Measurements from ENCODE around the gene DUSP19. TPM values are rescaled to one million over a fixed set of nuclear protein-coding genes. Genes with fewer than 3 reads are reported as not detected.

DUSP19 gene
- total RNA-seq, 1 donor from 2014 or later: 1.7 TPM

GRCh38 chr2:183091954-183092345 is 13.4 kb downstream of the DUSP19 start:
- TF ChIP-seq POLR2A (IDR thresholded peaks at IDR 0.05) (no peak), POLR2AphosphoS5 (IDR thresholded peaks at IDR 0.05; ENCODE audit: insufficient read depth in 1 of 2, low read depth in 1 of 2) (no peak), CTCF (IDR thresholded peaks at IDR 0.05) (no peak)
- Histone ChIP-seq H3K27ac (no peak overlapping the region), H3K27me3 (no peaks in the 10 kb centered on the region), H3K4me1 (no peaks in the 10 kb centered on the region), H3K36me3 (no peaks in the 10 kb centered on the region), H3K4me3 (no peak overlapping the region), H3K9me3 (no peaks in the 10 kb centered on the region)
- intact Hi-C loops (cut with DNase I): no loop called here
- DNase-seq (ENCODE audit: extremely low spot score in 2 of 2): no peak

- Histone ChIP-seq H3K27ac (no peak overlapping the region), H3K4me1 (no peaks in the 10 kb centered on the region), H3K9me3 (no peaks in the 10 kb centered on the region), H3K36me3 (no peaks in the 10 kb centered on the region), H3K4me3 (no peak overlapping the region), H3K27me3 (no peaks in the 10 kb centered on the region)
- TF ChIP-seq CTCF (IDR thresholded peaks at IDR 0.05) (no peak), POLR2AphosphoS5 (IDR thresholded peaks at IDR 0.05; ENCODE audit: insufficient read depth in 1 of 2, low read depth in 1 of 2) (no peak)
- intact Hi-C loops (cut with DNase I): no loop called here
- no peak for DNase-seq (ENCODE audit: extremely low spot score in 2 of 2)
Observed at GRCh38 chr2:183093857-183094657, 15.5 kb downstream of the DUSP19 start.

- no peak overlapping the region for H3K4me3 ChIP-seq
- no peaks in the 10 kb centered on the region for H3K27me3 ChIP-seq
- TF ChIP-seq POLR2A (IDR thresholded peaks at IDR 0.05) (no peak), CTCF (IDR thresholded peaks at IDR 0.05) (no peak), POLR2AphosphoS5 (IDR thresholded peaks at IDR 0.05; ENCODE audit: insufficient read depth in 1 of 2, low read depth in 1 of 2) (no peak)
- H3K27ac ChIP-seq: no peak overlapping the region
- intact Hi-C loops (cut with DNase I): no loop called here
- DNase-seq (ENCODE audit: extremely low spot score in 2 of 2): no peak
- H3K4me1 ChIP-seq: no peaks in the 10 kb centered on the region
- H3K36me3 ChIP-seq: no peaks in the 10 kb centered on the region
- no peaks in the 10 kb centered on the region for H3K9me3 ChIP-seq
Observed at GRCh38 chr2:183105402-183106134, 27.0 kb downstream of the DUSP19 start.

- intact Hi-C loops (cut with DNase I): no loop called here
- H3K4me1 ChIP-seq: no peaks in the 10 kb centered on the region
- H3K27me3 ChIP-seq: no peaks in the 10 kb centered on the region
- TF ChIP-seq POLR2AphosphoS5 (IDR thresholded peaks at IDR 0.05; ENCODE audit: insufficient read depth in 1 of 2, low read depth in 1 of 2) (no peak), POLR2A (IDR thresholded peaks at IDR 0.05) (no peak), CTCF (IDR thresholded peaks at IDR 0.05) (no peak)
- H3K4me3 ChIP-seq: no peak overlapping the region
- no peak for DNase-seq (ENCODE audit: extremely low spot score in 2 of 2)
- no peak overlapping the region for H3K27ac ChIP-seq
- H3K9me3 ChIP-seq: no peaks in the 10 kb centered on the region
- no peaks in the 10 kb centered on the region for H3K36me3 ChIP-seq
Observed at GRCh38 chr2:183112577-183112976, 34.0 kb downstream of the DUSP19 start.

GRCh38 chr2:183113630-183114029 is 35.1 kb downstream of the DUSP19 start:
- Histone ChIP-seq H3K4me1 (no peaks in the 10 kb centered on the region), H3K27me3 (no peaks in the 10 kb centered on the region), H3K27ac (no peak overlapping the region), H3K9me3 (no peaks in the 10 kb centered on the region), H3K36me3 (no peaks in the 10 kb centered on the region), H3K4me3 (no peak overlapping the region)
- no peak for DNase-seq (ENCODE audit: extremely low spot score in 2 of 2)
- intact Hi-C loops (cut with DNase I): no loop called here
- TF ChIP-seq CTCF (IDR thresholded peaks at IDR 0.05): no peak
- no peak for TF ChIP-seq POLR2A (IDR thresholded peaks at IDR 0.05)
- TF ChIP-seq POLR2AphosphoS5 (IDR thresholded peaks at IDR 0.05; ENCODE audit: insufficient read depth in 1 of 2, low read depth in 1 of 2): no peak
